Omental fat pad (tissue), 4 donors: Measurements from ENCODE around the gene DHDDS. TPM values are rescaled to one million over a fixed set of nuclear protein-coding genes. Genes with fewer than 3 reads are reported as not detected.
A peak's percentile ranks its signal among the peaks of the same experiment; 100 is the strongest.
"Not testable (repeated sequence)": the region's sequence is repeated elsewhere in the genome, so short reads cannot be mapped to it uniquely, and the experiment has no call there.

Experiments
- ATAC-seq: fragments of 150-250 bp; one replicate; pipeline ENCODE4 v1.9.1; 2016; ENCODE audit warnings: mild to moderate bottlenecking, moderate library complexity; ENCODE audit not compliant: low FRiP score
- DNase-seq: peaks from one replicate; pipeline ENCODE4 v3.0.0-alpha.2; 2019; ENCODE audit warnings: low spot score
- CTCF ChIP-seq, 3 donors: fragments of 450-650 bp; IDR thresholded peaks; one replicate each; pipeline ENCODE4 v1.5.1; 2016 to 2017; ENCODE audit warnings: antibody characterized with exemption in 3 of 3, mild to moderate bottlenecking in 3 of 3, moderate library complexity in 2 of 3
- total RNA-seq, 4 donors: library from RNA; depleted of rRNA; stranded (reverse); fragments of >200 nt; gene quantifications; one replicate each; pipeline ENCODE4 v1.1.0, GENCODE V29; 2016

Gene DHDDS
- total RNA-seq, 4 donors from 2014 or later = 44.9 to 117 (median 82.8) TPM

- no peak for DNase-seq
- no peak for TF ChIP-seq CTCF (IDR thresholded peaks at IDR 0.05)
- no peak for ATAC-seq
Measured at GRCh38 chr1:26493267-26493666, 61.1 kb downstream of the DHDDS start.

- ATAC-seq (no peak), DNase-seq (no peak)
- no peak for TF ChIP-seq CTCF (IDR thresholded peaks at IDR 0.05)
Measured at GRCh38 chr1:26493938-26494337, 61.8 kb downstream of the DHDDS start.

- DNase-seq (no peak), ATAC-seq (no peak)
- TF ChIP-seq CTCF (IDR thresholded peaks at IDR 0.05) = no peak
Measured at GRCh38 chr1:26496861-26497260, 64.7 kb downstream of the DHDDS start.

GRCh38 chr1:26498894-26499293 lies 66.8 kb downstream of the DHDDS start:
- ATAC-seq (no peak), DNase-seq (no peak)
- no peak for TF ChIP-seq CTCF (IDR thresholded peaks at IDR 0.05)

GRCh38 chr1:26500488-26501175 lies 68.5 kb downstream of the DHDDS start:
- ATAC-seq = peak; percentile 87
- DNase-seq = peak; percentile 74
- no peak for TF ChIP-seq CTCF (IDR thresholded peaks at IDR 0.05)

GRCh38 chr1:26510711-26511110 lies 78.6 kb downstream of the DHDDS start:
- not testable (repeated sequence) for ATAC-seq

GRCh38 chr1:26515836-26516235 lies 83.7 kb downstream of the DHDDS start:
- not testable (repeated sequence) for DNase-seq, ATAC-seq

More at GRCh38 chr1:26510711-26511110, 78.6 kb downstream of the DHDDS start:
- DNase-seq = not testable (repeated sequence)

- DNase-seq (no peak), ATAC-seq (no peak)
- no peak for TF ChIP-seq CTCF (IDR thresholded peaks at IDR 0.05)
Measured at GRCh38 chr1:26516987-26517765, 85.1 kb downstream of the DHDDS start.
